Measurements from ENCODE around the gene SMARCD2.

The SMARCD2 gene

DNA sequence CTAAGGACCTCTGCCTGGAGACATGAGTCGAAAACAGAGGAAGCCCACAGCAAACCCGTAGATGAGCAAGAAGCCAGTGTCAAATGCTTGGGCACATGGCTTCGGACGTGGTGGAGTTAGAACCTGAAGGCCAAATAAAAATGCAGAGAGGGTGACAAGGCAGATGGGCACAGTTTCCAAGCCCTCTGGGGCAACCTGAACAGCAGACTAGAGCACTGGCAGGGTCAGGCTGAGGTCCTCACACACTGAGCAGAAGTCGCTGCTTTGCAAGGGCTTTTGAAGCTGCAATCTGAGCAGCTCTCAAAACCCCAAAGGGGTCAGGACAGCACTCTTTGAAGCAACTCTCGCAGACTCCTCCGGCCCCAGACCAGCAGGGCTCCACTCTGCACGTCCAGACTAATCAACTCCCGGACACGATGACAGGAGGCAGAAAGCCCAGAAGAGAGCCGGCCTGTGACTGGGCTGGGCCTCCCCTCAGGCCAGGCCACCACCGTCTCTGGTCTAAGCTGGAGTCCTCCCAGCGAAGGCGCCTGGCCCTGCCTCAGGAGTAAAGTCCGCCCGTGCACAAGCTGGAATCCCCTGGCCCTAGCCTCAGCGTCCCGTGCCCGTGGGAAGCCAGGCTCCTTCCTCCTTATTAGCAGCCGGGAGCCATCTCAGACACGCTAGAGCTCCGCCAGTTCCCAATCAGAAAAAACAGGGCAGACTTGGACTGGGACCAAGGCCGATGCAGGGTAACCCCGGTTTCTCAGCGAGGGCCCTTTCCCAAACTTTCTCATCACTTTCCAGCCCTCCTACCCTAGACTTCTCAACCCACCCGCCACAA, 924 bp downstream of the SMARCD2 start:
- no peak for DNase-seq (ENCODE audit: insufficient read length, low spot score)
- TF ChIP-seq, protein P1, sequence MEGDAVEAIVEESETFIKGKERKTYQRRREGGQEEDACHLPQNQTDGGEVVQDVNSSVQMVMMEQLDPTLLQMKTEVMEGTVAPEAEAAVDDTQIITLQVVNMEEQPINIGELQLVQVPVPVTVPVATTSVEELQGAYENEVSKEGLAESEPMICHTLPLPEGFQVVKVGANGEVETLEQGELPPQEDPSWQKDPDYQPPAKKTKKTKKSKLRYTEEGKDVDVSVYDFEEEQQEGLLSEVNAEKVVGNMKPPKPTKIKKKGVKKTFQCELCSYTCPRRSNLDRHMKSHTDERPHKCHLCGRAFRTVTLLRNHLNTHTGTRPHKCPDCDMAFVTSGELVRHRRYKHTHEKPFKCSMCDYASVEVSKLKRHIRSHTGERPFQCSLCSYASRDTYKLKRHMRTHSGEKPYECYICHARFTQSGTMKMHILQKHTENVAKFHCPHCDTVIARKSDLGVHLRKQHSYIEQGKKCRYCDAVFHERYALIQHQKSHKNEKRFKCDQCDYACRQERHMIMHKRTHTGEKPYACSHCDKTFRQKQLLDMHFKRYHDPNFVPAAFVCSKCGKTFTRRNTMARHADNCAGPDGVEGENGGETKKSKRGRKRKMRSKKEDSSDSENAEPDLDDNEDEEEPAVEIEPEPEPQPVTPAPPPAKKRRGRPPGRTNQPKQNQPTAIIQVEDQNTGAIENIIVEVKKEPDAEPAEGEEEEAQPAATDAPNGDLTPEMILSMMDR (IDR thresholded peaks at IDR 0.05; ENCODE audit: insufficient read depth, missing control alignments) = no peak
- no peak for FAIRE-seq

DNA sequence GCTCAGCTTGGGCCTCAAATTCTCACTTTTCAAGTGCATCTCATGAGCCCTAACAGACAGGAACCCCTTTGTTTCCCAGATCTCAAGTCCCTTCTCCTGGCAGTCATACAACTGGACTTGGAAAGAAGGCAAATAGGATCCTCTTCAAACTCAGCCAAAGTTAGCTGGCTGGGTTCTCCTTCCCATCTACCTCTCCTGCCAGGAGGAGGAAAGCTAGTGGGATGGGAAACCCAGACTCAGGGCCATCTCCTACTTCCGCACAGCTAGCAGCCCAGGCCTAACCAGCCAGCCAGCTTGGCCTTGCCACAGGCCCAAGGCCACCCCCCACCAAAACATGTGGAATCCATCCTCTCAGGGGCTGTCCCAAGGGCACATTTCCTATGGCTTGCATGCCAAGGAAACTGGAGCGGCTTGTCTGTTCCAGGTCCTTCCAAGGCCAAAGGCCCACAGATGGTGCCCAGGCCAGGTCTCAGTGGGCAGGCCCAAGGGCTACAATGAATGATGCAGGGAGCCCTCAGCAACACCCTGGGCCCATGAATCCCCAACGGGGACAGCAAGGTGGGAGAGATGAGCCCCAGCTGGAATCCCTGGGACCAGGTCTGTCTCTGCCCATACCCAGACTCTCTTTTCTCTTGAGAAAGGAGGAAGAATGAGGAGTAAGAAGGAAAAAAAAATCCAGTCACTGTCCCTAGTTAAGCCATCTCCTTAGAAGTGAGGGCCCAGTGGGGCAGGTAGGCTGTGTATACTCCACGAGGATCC, 1.7 kb downstream of the SMARCD2 start:
- FAIRE-seq = no peak
- no peak for DNase-seq (ENCODE audit: insufficient read length, low spot score)
- TF ChIP-seq, protein P1 (IDR thresholded peaks at IDR 0.05; ENCODE audit: insufficient read depth, missing control alignments) = no peak

DNA sequence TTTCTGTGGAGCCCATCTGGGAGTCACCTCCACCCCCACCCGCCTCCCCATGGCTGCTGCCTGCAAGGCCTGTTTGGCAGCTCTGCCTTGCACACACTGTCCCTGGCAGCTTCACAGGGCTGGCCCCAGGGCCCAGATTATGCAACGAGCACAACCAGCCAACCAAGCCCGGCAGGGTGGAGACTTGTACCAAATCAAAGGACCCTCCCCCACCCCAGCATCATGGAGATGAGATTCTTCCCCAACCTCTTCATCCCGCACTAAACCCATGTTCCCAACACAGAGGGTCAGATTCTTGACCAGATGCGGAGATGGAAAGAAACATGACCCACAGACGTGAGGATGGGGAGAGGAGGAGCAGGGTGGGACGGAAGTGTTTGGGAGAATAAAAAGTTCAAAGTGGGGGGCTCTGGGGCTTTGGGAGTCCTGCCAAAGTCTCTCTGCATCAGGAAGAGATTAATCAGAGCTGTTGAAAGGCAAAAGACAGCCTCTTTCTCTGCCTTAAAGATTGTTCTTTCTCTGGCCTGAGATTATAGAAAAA, 3.8 kb downstream of the SMARCD2 start:
- FAIRE-seq (no peak), DNase-seq (ENCODE audit: insufficient read length, low spot score) (no peak)
- TF ChIP-seq, protein P1 (IDR thresholded peaks at IDR 0.05; ENCODE audit: insufficient read depth, missing control alignments) = no peak

DNA sequence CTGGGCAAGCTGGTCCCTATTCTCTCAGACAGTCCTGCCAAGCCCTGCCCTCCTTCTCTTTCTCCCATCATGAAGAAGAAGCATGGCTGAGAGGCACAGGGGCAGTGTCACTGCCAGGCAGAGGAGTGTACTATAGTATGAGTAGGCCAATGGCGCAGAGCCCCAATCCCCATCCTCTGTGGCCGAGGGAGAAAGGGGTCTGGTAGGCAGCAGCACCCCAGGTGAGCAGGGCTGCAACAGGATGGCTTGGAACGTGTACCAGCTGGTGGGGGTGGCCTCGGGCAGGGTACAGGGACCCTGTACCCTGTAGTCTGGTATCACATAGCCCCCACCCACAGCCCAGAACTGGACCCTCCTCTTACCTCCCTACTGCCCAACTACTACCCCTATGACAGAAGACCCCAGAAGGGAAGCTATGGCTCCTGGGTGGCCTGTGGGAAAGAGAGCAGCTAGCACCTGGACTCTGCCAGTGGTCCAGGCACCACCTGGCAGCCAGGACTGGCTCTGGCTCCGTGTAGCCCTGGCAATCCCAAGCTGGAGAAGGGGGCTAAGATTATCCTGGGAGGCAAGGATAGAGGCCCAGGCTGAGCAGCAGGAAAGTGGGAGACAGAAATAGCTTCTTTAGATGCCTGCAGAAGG, 4.4 kb downstream of the SMARCD2 start:
- TF ChIP-seq, protein P1 (IDR thresholded peaks at IDR 0.05; ENCODE audit: insufficient read depth, missing control alignments) = no peak

DNA sequence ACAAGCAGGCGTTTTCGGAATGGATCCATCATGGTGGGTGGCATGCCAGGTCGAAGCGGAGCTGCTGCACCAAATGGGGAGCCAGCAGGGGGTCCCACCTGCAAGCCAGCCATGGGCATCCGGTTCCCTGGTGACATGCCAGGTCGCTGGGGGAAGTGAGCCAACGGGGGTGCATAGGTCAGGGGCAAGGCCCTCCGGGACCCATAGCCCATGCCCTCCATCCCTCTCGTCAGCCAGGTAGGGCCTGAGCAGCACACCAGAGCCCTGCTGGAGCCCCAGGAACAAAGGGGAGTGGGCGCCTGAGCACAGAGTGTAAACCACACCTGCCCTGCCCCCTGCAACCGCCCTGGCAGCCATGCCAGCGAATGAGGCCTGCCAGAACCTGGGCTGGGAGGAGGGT, 5.0 kb downstream of the SMARCD2 start:
- FAIRE-seq = no peak
- DNase-seq (ENCODE audit: insufficient read length, low spot score) = no peak
- TF ChIP-seq, protein P1 (IDR thresholded peaks at IDR 0.05; ENCODE audit: insufficient read depth, missing control alignments) = no peak

More for the DNA sequence above, 4.4 kb downstream of the SMARCD2 start:
- no peak for DNase-seq (ENCODE audit: insufficient read length, low spot score)
- no peak for FAIRE-seq

DNA sequence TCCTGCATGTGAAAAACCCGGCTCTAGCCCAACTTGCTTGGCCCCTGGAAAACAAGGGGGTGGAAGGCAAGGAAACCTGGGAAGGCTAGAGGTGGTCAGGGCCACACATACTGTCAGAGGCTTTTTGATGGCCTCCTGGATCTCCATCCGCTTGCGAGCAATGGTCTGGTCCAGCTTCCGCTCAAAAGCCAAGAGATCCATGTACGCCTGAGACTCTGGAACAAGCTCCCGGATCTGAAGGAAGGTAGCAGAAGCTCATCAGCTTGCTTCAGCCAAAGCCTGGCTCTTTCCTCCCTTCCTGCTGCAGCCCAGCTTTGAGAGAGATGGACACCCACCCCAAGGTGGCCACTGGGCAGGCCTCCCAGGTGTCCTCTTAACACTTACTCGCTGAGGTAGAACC, 5.7 kb downstream of the SMARCD2 start:
- FAIRE-seq = no peak

More for the DNA sequence above, 5.7 kb downstream of the SMARCD2 start:
- no peak for DNase-seq (ENCODE audit: insufficient read length, low spot score)
- TF ChIP-seq, protein P1 (IDR thresholded peaks at IDR 0.05; ENCODE audit: insufficient read depth, missing control alignments) = no peak
